Peyer's patch (tissue), 4 donors: ENCODE data around the gene PRSS57.

Experiments
- CTCF ChIP-seq, 6 experiments: fragments of 450-650 bp in 4 of 6; fragments of 200-600 bp in 2 of 6; sonication (generic) in 1 of 6; IDR thresholded peaks; one replicate each; pipeline ENCODE4 v1.5.1; 2017 to 2019; ENCODE audit warnings: antibody characterized with exemption in 6 of 6, mild to moderate bottlenecking in 3 of 6, moderate library complexity in 1 of 6
- POLR2A ChIP-seq, 2 donors: fragments of 450-650 bp; IDR thresholded peaks; one replicate each; pipeline ENCODE4 v1.5.1; 2017; ENCODE audit warnings: antibody characterized with exemption in 2 of 2, mild to moderate bottlenecking in 2 of 2, moderate library complexity in 2 of 2

GRCh38 chr19:695352-695949, at the start of gene PRSS57:
- TF ChIP-seq CTCF (IDR thresholded peaks at IDR 0.05) (no peak), POLR2A (IDR thresholded peaks at IDR 0.05) (no peak)
